Neuronal stem cell (in vitro differentiated cells): ENCODE results near the gene CDKN2A.
A peak's percentile ranks its signal among the peaks of the same experiment; 100 is the strongest.

Experiments
- DNase-seq: peaks from one replicate; pipeline ENCODE4 v3.0.0-alpha.2; 2013; ENCODE audit warnings: low spot score
- H2AFZ ChIP-seq: one replicate; pipeline ENCODE4 v1.6.1; 2013; ENCODE audit warnings: mild to moderate bottlenecking, low read length, inconsistent platforms
- H2AK5ac ChIP-seq: 2 replicates; pipeline ENCODE4 v1.6.1; 2013; ENCODE audit warnings: low read depth, mild to moderate bottlenecking, inconsistent platforms, low read length, moderate library complexity, mixed read lengths
- H2BK120ac ChIP-seq: 2 replicates; pipeline ENCODE4 v1.6.1; 2013; ENCODE audit warnings: low read depth, mild to moderate bottlenecking, inconsistent platforms, low read length, moderate library complexity, mixed read lengths
- H2BK12ac ChIP-seq: one replicate; pipeline ENCODE4 v1.6.1; 2013; ENCODE audit warnings: low read length, inconsistent platforms
- H2BK15ac ChIP-seq: 2 replicates; pipeline ENCODE4 v1.6.1; 2013; ENCODE audit warnings: mild to moderate bottlenecking, low read length, inconsistent platforms, mixed read lengths
- H2BK5ac ChIP-seq: one replicate; pipeline ENCODE4 v1.6.1; 2013; ENCODE audit warnings: inconsistent platforms, mild to moderate bottlenecking, low read length, moderate library complexity
- H3K14ac ChIP-seq: one replicate; pipeline ENCODE4 v1.6.1; 2013; ENCODE audit warnings: low read length, inconsistent platforms
- H3K18ac ChIP-seq: 2 replicates; pipeline ENCODE4 v1.6.1; 2013; ENCODE audit warnings: low read length, inconsistent platforms
- H3K23ac ChIP-seq: 2 replicates; pipeline ENCODE4 v1.6.1; 2013; ENCODE audit warnings: low read depth, mild to moderate bottlenecking, mixed read lengths, low read length, inconsistent platforms; ENCODE audit not compliant: poor library complexity
- H3K27ac ChIP-seq: replicated peaks from 3 replicates; pipeline ENCODE4 v1.5.1; 2013; ENCODE audit warnings: low read length, inconsistent platforms
- H3K27me3 ChIP-seq, 3 experiments: 2 replicates each; pipeline ENCODE4 v1.6.1; 2013; ENCODE audit warnings: low read length in 3 of 3, mild to moderate bottlenecking in 2 of 3, inconsistent platforms in 1 of 3, low read depth in 1 of 3, mixed read lengths in 1 of 3, moderate library complexity in 1 of 3; ENCODE audit not compliant: control insufficient read depth in 3 of 3, insufficient read depth in 3 of 3
- H3K36me3 ChIP-seq, 2 donors: replicated peaks in 1 of 2; 2 replicates each; pipeline ENCODE4 v1.6.1; 2013; ENCODE audit warnings: low read length in 2 of 2; ENCODE audit not compliant: control insufficient read depth in 2 of 2, insufficient read depth in 2 of 2
- H3K4ac ChIP-seq: 2 replicates; pipeline ENCODE4 v1.6.1; 2013; ENCODE audit warnings: inconsistent platforms, mild to moderate bottlenecking, low read length, moderate library complexity
- H3K4me1 ChIP-seq, 2 donors: 1 replicate in 1 of 2; 2 replicates in 1 of 2; pipeline ENCODE4 v1.6.1; 2013; ENCODE audit warnings: low read length in 2 of 2, low read depth in 1 of 2; ENCODE audit not compliant: control insufficient read depth in 2 of 2, insufficient read depth in 1 of 2
- H3K4me2 ChIP-seq: one replicate; pipeline ENCODE4 v1.6.1; 2013; ENCODE audit warnings: mild to moderate bottlenecking, low read length, inconsistent platforms; ENCODE audit not compliant: insufficient read depth, poor library complexity, severe bottlenecking
- H3K4me3 ChIP-seq, 2 donors: 2 replicates each; pipeline ENCODE4 v1.5.1; 2013; ENCODE audit warnings: low read length in 2 of 2, mild to moderate bottlenecking in 2 of 2, inconsistent platforms in 1 of 2, moderate library complexity in 1 of 2
- H3K79me1 ChIP-seq: one replicate; pipeline ENCODE4 v1.6.1; 2013; ENCODE audit warnings: low read depth, mild to moderate bottlenecking, inconsistent platforms, low read length, moderate library complexity
- H3K9ac ChIP-seq: one replicate; pipeline ENCODE4 v1.6.1; 2013; ENCODE audit warnings: mild to moderate bottlenecking, low read depth, low read length, inconsistent platforms; ENCODE audit not compliant: poor library complexity
- H3K9me3 ChIP-seq, 2 donors: replicated peaks in 1 of 2; 2 replicates each; pipeline versions ENCODE3 to v1.6.1; 2013; ENCODE audit warnings: low read length in 2 of 2, mild to moderate bottlenecking in 2 of 2, inconsistent platforms in 1 of 2, low read depth in 1 of 2, mixed read lengths in 1 of 2, moderate library complexity in 1 of 2; ENCODE audit not compliant: control insufficient read depth in 2 of 2, insufficient read depth in 1 of 2
- H4K8ac ChIP-seq: one replicate; pipeline ENCODE4 v1.6.1; 2013; ENCODE audit warnings: low read depth, mild to moderate bottlenecking, inconsistent platforms, low read length, moderate library complexity
- H4K91ac ChIP-seq: one replicate; pipeline ENCODE4 v1.6.1; 2013; ENCODE audit warnings: low read length, low read depth, mild to moderate bottlenecking, inconsistent platforms; ENCODE audit not compliant: poor library complexity
- WGBS, 2 donors: extraction: QIAGEN DNeasy Blood & Tissue Kit; methylation state at CpG; one replicate each; pipeline ENCODE4 v1.1.7; 2013; ENCODE audit warnings: missing lambda C conversion rate in 2 of 2, mixed read lengths in 1 of 2; ENCODE audit not compliant: insufficient read length in 2 of 2, insufficient replicate concordance in 1 of 2; ENCODE audit errors: extremely low coverage in 2 of 2; 5-methylcytosine and 5-hydroxymethylcytosine counted together

The CDKN2A gene

DNA sequence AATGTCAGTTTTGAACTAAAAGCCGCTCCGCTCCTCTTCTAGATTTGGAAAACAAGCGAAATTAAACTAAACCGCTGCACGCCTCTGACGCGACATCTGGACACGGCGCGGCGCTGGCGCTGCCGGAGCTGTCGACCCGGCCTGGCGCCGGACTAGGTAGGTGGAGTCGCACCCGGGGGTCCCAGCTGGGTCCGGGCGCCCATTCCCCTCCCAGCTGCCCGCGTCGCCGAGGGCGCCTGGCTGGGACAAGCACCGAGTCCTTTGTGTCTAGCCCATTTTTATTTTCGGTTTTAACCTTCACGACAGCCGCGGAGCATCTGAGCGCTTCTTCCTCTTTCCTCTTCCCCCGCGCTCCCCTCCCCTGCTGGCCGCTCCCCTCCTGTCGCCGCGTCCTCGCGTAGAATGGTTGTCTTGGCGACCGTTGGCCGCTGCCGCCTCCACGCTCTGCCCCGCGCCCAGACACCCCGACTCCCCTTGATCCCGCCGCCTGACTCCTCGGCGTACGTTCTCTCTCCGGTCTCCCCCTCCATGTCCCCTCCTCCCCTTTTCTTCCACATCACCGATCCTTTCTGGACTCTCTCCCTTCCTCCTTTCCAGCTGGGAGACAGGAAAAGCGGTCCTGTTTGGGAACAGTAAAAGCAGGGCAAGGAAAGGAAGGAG lies 944 bp upstream of the CDKN2A start:
- Histone ChIP-seq H3K27me3 (peaks cover 18 to 98% (median 53%) of the 10 kb centered on the region in 3 experiments), H2BK15ac (no peak overlapping the region), H2AK5ac (no peak overlapping the region), H3K9me3 (no peaks in the 10 kb centered on the region), H3K36me3 (no peaks in the 10 kb centered on the region), H3K27ac (no peak overlapping the region), H4K91ac (no peak overlapping the region), H2AFZ (peak overlapping the region; percentile 93), H3K4me1 (peaks cover 6 to 16% of the 10 kb centered on the region in 2 donors), H2BK5ac (no peak overlapping the region), H3K4ac (no peak overlapping the region), H2BK12ac (no peak overlapping the region), H3K18ac (no peak overlapping the region), H3K4me2 (peak overlapping the region; percentile 95), H3K23ac (no peak overlapping the region), H3K9ac (no peak overlapping the region), H3K14ac (no peak overlapping the region), H3K4me3 (peak overlapping the region; percentile 52 to 76), H3K79me1 (no peaks in the 10 kb centered on the region), H2BK120ac (no peak overlapping the region), H4K8ac (no peak overlapping the region)
- no CpG with 5 or more reads among the region's 56 CpGs for WGBS, 2 donors
- no peak for DNase-seq

DNA sequence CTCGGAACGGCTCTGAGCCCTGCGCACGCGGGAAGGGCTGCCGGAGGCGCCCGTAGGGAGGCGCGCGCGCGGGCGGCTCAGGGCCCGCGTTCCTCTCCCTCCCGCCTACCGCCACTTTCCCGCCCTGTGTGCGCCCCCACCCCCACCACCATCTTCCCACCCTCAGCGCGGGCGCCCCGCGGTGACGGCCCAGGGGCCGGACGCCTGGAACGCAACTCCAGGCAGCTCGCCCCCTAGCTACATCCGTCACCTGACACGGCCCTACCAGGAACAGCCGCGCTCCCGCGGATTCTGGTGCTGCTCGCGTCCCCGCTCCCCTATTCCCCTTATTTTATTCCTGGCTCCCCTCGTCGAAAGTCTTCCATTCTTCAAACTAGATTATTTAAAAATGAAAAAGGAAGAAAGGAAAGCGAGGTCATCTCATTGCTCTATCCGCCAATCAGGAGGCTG lies 389 bp upstream of the CDKN2A start, which contains the start of gene CDKN2B-AS1:
TSS of gene CDKN2B-AS1 (plus strand) at position 236 of the 450 bp plus-strand sequence.
- WGBS, 2 donors = no CpG with 5 or more reads among the region's 43 CpGs

DNA sequence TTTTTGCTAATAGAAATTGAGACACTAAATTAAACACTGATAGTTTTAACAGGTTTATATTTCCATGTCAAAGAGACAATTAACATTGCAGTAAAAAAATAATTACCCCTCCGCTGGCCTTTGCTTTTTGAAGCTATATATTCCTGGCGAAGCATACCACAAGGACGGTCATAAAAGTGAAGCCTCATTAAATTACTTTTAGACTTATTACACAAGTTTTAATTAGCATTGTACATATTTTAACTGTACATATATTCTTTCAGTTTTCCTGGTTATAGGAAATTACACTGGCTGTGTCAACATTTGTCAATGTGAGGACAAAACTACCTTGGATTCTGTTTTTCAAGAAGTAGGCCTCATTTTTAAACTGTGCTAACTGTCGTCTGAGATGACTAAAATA lies 1.2 kb downstream of the CDKN2A start:
- Histone ChIP-seq H2BK12ac (no peak overlapping the region), H2BK5ac (no peak overlapping the region), H3K4me3 (no peak overlapping the region), H3K4ac (no peak overlapping the region), H3K4me2 (no peak overlapping the region), H3K23ac (no peak overlapping the region), H3K79me1 (no peaks in the 10 kb centered on the region), H3K9me3 (peaks cover 0 to 6% of the 10 kb centered on the region in 2 donors), H3K9ac (no peak overlapping the region), H2AFZ (no peak overlapping the region), H4K91ac (no peak overlapping the region), H3K36me3 (no peaks in the 10 kb centered on the region), H3K18ac (no peak overlapping the region), H3K4me1 (peaks cover 6 to 16% of the 10 kb centered on the region in 2 donors), H4K8ac (no peak overlapping the region), H2AK5ac (no peak overlapping the region), H2BK15ac (no peak overlapping the region), H2BK120ac (no peak overlapping the region), H3K27ac (no peak overlapping the region), H3K27me3 (peaks cover 27 to 98% (median 72%) of the 10 kb centered on the region in 3 experiments), H3K14ac (no peak overlapping the region)
- no CpG with 5 or more reads among the region's 4 CpGs for WGBS, 2 donors
- DNase-seq = no peak

More for the DNA sequence above, 389 bp upstream of the CDKN2A start, which contains the start of gene CDKN2B-AS1:
- H4K8ac ChIP-seq = no peak within 1 kb of the TSS
- no peaks in the 10 kb centered on the region for H3K79me1 ChIP-seq
- peaks cover 6 to 16% of the 10 kb centered on the region in 2 donors for H3K4me1 ChIP-seq
- H3K4me2 ChIP-seq = peak within 1 kb of the TSS; percentile 95
- H4K91ac ChIP-seq = no peak within 1 kb of the TSS
- peak within 1 kb of the TSS; percentile 93 for H2AFZ ChIP-seq
- H3K14ac ChIP-seq = no peak within 1 kb of the TSS
- H3K27ac ChIP-seq = no peak within 1 kb of the TSS
- no peak within 1 kb of the TSS for H2AK5ac ChIP-seq
- no peak within 1 kb of the TSS for H2BK120ac ChIP-seq
- no peak within 1 kb of the TSS for H3K23ac ChIP-seq
- H3K9ac ChIP-seq = peak within 1 kb of the TSS; percentile 18
- H3K4me3 ChIP-seq = peak within 1 kb of the TSS; percentile 52 to 76
- peak within 1 kb of the TSS; percentile 3 for H2BK5ac ChIP-seq
- peak within 1 kb of the TSS; percentile 46 for H3K18ac ChIP-seq
- peaks cover 23 to 98% (median 59%) of the 10 kb centered on the region in 3 experiments for H3K27me3 ChIP-seq
- no peak for DNase-seq
- peaks cover 0 to 2% of the 10 kb centered on the region in 2 donors for H3K9me3 ChIP-seq
- H3K36me3 ChIP-seq = no peaks in the 10 kb centered on the region
- H2BK15ac ChIP-seq = no peak within 1 kb of the TSS
- no peak within 1 kb of the TSS for H3K4ac ChIP-seq
- H2BK12ac ChIP-seq = no peak within 1 kb of the TSS

DNA sequence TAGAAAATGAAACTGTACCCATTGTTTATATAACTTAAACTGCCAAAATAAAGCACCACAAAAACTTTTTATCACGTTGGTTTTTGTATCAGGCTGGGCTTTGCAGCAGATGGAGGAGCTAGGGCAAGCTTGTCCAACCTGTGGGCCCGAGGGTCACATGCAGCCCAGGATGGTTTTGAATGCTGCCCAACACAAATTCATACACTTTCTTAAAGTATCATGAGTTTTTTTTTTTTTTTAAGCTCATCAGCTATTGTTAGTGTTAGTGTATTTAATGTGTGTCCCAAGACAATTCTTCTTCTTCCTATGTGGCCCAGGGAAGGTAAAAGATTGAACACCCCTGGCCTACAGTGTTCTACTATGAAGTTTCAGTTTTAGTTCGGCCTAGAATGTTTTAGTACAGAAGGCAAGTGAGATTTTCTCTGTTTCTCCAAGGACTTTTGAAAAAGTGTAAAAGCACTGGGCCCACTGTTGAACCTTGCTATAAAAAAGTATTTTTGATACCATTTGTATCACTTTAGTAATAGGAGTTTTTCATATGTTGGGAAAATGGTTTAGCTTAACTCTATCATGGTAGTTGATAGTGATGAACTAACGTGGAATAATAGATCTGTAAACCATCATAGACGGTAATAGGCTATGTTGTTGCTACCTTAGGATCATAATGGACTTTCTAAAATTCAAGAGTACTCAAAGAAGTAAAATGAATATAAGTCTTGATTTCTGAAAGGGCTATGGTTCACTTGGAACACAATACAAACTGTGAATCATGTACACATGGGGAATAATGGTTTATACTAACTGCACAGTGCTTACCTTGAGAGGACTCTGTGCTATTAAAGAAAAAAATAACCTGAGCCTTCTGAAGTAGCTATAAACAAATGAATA lies 2.9 kb downstream of the CDKN2A start:
- no peak overlapping the region for H3K23ac ChIP-seq
- H3K27ac ChIP-seq = no peak overlapping the region
- H2AFZ ChIP-seq = no peak overlapping the region
- no CpG with 5 or more reads among the region's 5 CpGs for WGBS, 2 donors
- no peak overlapping the region for H4K8ac ChIP-seq
- peaks cover 25 to 95% (median 58%) of the 10 kb centered on the region in 3 experiments for H3K27me3 ChIP-seq
- no peak overlapping the region for H3K4me3 ChIP-seq
- H3K4me1 ChIP-seq = peaks cover 6 to 16% of the 10 kb centered on the region in 2 donors
- no peak overlapping the region for H2BK15ac ChIP-seq
- H3K4me2 ChIP-seq = no peak overlapping the region
- no peak overlapping the region for H2BK120ac ChIP-seq
- no peak overlapping the region for H4K91ac ChIP-seq
- no peak overlapping the region for H3K9ac ChIP-seq
- H3K9me3 ChIP-seq = peaks cover 0 to 6% of the 10 kb centered on the region in 2 donors
- no peaks in the 10 kb centered on the region for H3K36me3 ChIP-seq
- no peak for DNase-seq
- H3K79me1 ChIP-seq = no peaks in the 10 kb centered on the region
- no peak overlapping the region for H2BK12ac ChIP-seq
- H2AK5ac ChIP-seq = no peak overlapping the region
- H2BK5ac ChIP-seq = no peak overlapping the region
- H3K4ac ChIP-seq = no peak overlapping the region
- no peak overlapping the region for H3K18ac ChIP-seq
- no peak overlapping the region for H3K14ac ChIP-seq
